ENCODE data around the gene CATSPER1.

DNA sequence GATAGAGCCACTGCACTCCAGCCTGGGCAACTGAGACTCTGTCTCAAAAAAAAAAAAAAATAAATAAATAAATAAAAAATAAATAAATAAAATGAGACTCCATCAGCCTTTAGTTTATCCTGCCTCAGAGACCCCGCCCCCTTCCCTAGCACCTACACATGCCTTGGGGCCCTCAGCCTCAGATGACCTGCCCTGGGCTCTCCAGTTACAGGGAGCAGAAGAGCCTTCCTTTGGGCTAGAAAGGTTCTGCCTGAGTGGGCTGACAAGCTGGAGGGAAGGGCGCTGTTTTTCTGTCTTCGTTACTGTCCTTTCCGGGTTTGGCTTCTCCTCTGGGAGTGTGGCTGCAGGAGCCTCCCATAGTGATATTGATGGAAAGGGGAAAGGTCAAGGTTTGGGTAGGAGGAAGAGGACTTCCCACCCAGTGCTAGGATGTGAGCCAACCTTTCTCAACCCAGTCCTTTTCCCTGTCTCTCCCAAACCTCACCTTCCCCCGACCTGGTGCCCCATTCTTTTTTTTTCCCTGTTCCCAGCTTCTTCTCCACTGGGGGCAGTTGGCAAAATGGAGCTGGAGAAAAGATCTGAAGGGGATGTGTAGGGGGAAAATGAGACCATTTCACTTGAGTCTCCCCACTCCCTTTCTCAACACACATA, 24.4 kb upstream of the CATSPER1 start:
- TF ChIP-seq CTCF (IDR thresholded peaks at IDR 0.05; ENCODE audit: insufficient read depth, low read depth, low read length) (no peak), EZH2 (IDR thresholded peaks at IDR 0.05; ENCODE audit: insufficient read depth, low read length) (no peak)

Data from astrocyte (in vitro differentiated cells and primary cell).